Adrenal gland (tissue), 12 donors: ENCODE measurements around the gene FNBP1L. TPM values are rescaled to one million over a fixed set of nuclear protein-coding genes. Genes with fewer than 3 reads are reported as not detected.
A peak's percentile ranks its signal among the peaks of the same experiment; 100 is the strongest.

Experiments
- DNase-seq, 7 donors: peaks; one replicate each; pipeline ENCODE4 v3.0.0-alpha.2; 2019 to 2020
- H3K27ac ChIP-seq, 5 donors: fragments of 200-600 bp; sonication (generic) in 4 of 5; 1 replicate in 3 of 5; 2 replicates in 2 of 5; pipeline versions ENCODE4 v1.5.1 to v1.8.0; 2016 to 2020; ENCODE audit warnings: mild to moderate bottlenecking in 1 of 5
- H3K27me3 ChIP-seq: fragments of 200-600 bp; 2 replicates; pipeline ENCODE4 v1.8.0; 2021
- H3K36me3 ChIP-seq, 2 donors: fragments of 200-600 bp; replicated peaks in 1 of 2; 1 replicate in 1 of 2; 2 replicates in 1 of 2; pipeline versions ENCODE4 v1.5.1 to v1.8.0; 2018 to 2022
- H3K4me1 ChIP-seq, 2 donors: fragments of 200-600 bp; replicated peaks in 1 of 2; 1 replicate in 1 of 2; 2 replicates in 1 of 2; pipeline versions ENCODE4 v1.5.1 to v1.8.0; 2018 to 2021
- H3K4me3 ChIP-seq, 4 donors: fragments of 200-600 bp; sonication (generic) in 3 of 4; one replicate each; pipeline ENCODE4 v1.5.1; 2016 to 2018
- H3K9me3 ChIP-seq, 3 donors: fragments of 200-600 bp; sonication (generic) in 1 of 3; replicated peaks in 1 of 3; 1 replicate in 2 of 3; 2 replicates in 1 of 3; pipeline versions ENCODE4 v1.5.1 to v1.8.0; 2016 to 2021
- POLR2A ChIP-seq, 2 donors: fragments of 450-650 bp; IDR thresholded peaks; one replicate each; pipeline ENCODE4 v1.6.1; 2017; ENCODE audit warnings: antibody characterized with exemption in 2 of 2, mild to moderate bottlenecking in 2 of 2, moderate library complexity in 1 of 2
- WGBS, 4 donors: extraction: QIAGEN DNeasy Blood & Tissue Kit in 2 of 4; methylation state at CpG; one replicate each; pipeline versions ENCODE4 v1.1.5 to v1.1.7; 2013 to 2017; 5-methylcytosine and 5-hydroxymethylcytosine counted together
- intact Hi-C, 2 donors: fragments of 100-400 bp; cut with DNase I; formaldehyde crosslinking; loops; one replicate each; pipeline versions ENCODE4 v1.14.1 to v1.15.0; 2022 to 2023
- polyA plus RNA-seq, 3 donors: library from polyadenylated mRNA; stranded (reverse); fragments of 200-250 nt in 2 of 3; fragments of 350-450 nt in 1 of 3; fragmentation: Illumina TruSeq in 1 of 3; extraction: RNeasy Lipid Tissue Mini Kit (QIAGEN cat#74804) in 1 of 3; gene quantifications; one replicate each; pipeline ENCODE4 v1.2.3, GENCODE V29; 2013 to 2014
- total RNA-seq, 9 donors: library from RNA; depleted of rRNA in 4 of 9; stranded (reverse); fragments of >200 nt in 4 of 9; fragments of 120-200 nt in 1 of 9; fragmentation: NEBNext Ultra II Directional in 1 of 9; extraction: Animal tissue kit (Norgen Biotek cat#: 25700) in 1 of 9; gene quantifications; one replicate each; pipeline versions ENCODE4 v1.1.0 to v1.2.4, GENCODE V29; 2013 to 2023
- TF ChIP-seq, protein P1 (sequence below), 6 experiments: fragments of 450-650 bp in 4 of 6; fragments of 200-600 bp in 2 of 6; sonication (generic) in 1 of 6; IDR thresholded peaks; 1 replicate in 5 of 6; 2 replicates in 1 of 6; pipeline versions ENCODE4 v1.5.1 to v1.8.0; 2016 to 2021; ENCODE audit warnings: antibody characterized with exemption in 6 of 6, mild to moderate bottlenecking in 2 of 6, moderate library complexity in 1 of 6
- donor health status: healthy with polysubstance abuse.
- donor health status: Bipolar disorder and iron deficiency.
- donor health status: DM: yes; HTN: yes; CAD: no.
- donor health status: DM: no; HTN: no; CAD: no.
- donor health status: DM: no; HTN: no; CAD: no.
- donor health status: DM: yes; HTN: yes; CAD: no.

The FNBP1L gene
- total and polyA plus RNA-seq, 12 donors: 6.1 to 21.4 (median 14.3) TPM

DNA sequence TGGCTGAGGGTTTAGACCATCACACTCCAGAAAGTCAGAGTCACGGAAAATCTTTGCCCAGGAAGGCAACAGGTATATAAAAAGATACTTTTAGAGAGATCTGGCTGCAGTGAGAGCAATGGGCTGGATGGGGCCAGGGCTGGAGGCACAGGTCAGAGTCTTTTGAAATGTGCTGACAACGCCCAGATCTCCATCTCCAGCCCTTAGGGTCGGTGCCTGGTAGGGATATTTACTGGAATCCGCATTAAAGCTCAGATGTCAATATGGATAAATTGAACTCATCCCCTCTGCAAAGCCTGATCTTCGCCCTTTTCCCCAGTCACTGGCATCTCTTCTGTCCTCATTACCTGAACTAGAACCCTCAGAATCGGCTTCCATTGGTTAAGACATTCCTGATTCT lies 151.6 kb downstream of the FNBP1L start:
- Histone ChIP-seq H3K27me3 (no peaks in the 10 kb centered on the region), H3K4me1 (peaks cover 10 to 42% of the 10 kb centered on the region in 2 donors), H3K36me3 (no peaks in the 10 kb centered on the region), H3K4me3 (no peak overlapping the region), H3K27ac (no peak overlapping the region), H3K9me3 (no peaks in the 10 kb centered on the region)
- DNase-seq: no peak
- intact Hi-C loops: no loop called here
- WGBS, 4 donors: 96 to 99% (median 97%) methylated on average over 5 to 6 of the region's 6 CpGs
- no peak for TF ChIP-seq POLR2A (IDR thresholded peaks at IDR 0.05)
- TF ChIP-seq, protein P1, sequence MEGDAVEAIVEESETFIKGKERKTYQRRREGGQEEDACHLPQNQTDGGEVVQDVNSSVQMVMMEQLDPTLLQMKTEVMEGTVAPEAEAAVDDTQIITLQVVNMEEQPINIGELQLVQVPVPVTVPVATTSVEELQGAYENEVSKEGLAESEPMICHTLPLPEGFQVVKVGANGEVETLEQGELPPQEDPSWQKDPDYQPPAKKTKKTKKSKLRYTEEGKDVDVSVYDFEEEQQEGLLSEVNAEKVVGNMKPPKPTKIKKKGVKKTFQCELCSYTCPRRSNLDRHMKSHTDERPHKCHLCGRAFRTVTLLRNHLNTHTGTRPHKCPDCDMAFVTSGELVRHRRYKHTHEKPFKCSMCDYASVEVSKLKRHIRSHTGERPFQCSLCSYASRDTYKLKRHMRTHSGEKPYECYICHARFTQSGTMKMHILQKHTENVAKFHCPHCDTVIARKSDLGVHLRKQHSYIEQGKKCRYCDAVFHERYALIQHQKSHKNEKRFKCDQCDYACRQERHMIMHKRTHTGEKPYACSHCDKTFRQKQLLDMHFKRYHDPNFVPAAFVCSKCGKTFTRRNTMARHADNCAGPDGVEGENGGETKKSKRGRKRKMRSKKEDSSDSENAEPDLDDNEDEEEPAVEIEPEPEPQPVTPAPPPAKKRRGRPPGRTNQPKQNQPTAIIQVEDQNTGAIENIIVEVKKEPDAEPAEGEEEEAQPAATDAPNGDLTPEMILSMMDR (IDR thresholded peaks at IDR 0.05): no peak

DNA sequence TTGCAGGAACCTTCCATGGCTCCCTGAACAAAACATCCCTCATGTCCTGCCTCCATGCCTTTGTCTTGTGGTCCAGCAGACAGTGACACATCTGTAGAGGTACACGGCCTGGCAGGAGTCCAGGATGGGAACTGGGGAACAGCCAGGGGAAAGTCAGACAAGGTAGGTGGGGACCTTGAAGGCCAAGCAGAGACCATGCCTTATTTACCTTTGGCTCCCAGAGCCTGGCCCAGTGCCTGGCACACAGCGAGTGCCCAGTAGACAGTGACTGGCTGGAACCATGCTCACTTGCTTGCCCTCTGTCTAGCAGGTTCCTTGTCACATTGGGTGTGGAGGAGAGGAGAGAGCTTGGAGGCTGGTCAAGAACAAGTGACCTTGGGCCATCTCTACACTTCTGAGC lies 152.7 kb downstream of the FNBP1L start:
- Histone ChIP-seq H3K4me1 (peaks cover 10 to 45% of the 10 kb centered on the region in 2 donors), H3K9me3 (no peaks in the 10 kb centered on the region), H3K27me3 (no peaks in the 10 kb centered on the region), H3K4me3 (no peak overlapping the region), H3K27ac (no peak overlapping the region), H3K36me3 (no peaks in the 10 kb centered on the region)
- no peak for TF ChIP-seq POLR2A (IDR thresholded peaks at IDR 0.05)
- TF ChIP-seq, protein P1 (IDR thresholded peaks at IDR 0.05): no peak
- 80 to 90% (median 85%) methylated on average over 1 to 2 of the region's 2 CpGs for WGBS, 4 donors
- no peak for DNase-seq
- intact Hi-C loops: no loop called here

- TF ChIP-seq POLR2A (IDR thresholded peaks at IDR 0.05): no peak
- TF ChIP-seq, protein P1 (IDR thresholded peaks at IDR 0.05): no peak
- 74 to 100% (median 93%) methylated on average over 1 of the region's 1 CpG for WGBS, 4 donors
- intact Hi-C loops: no loop called here
- Histone ChIP-seq H3K4me1 (peaks cover 10 to 50% of the 10 kb centered on the region in 2 donors), H3K4me3 (no peak overlapping the region), H3K9me3 (no peaks in the 10 kb centered on the region), H3K27me3 (no peaks in the 10 kb centered on the region), H3K27ac (no peak overlapping the region), H3K36me3 (no peaks in the 10 kb centered on the region)
- no peak for DNase-seq
Observed at GRCh38 chr1:93601686-93602085, 153.8 kb downstream of the FNBP1L start.

GRCh38 chr1:93602101-93602500 lies 154.2 kb downstream of the FNBP1L start:
- no peaks in the 10 kb centered on the region for H3K9me3 ChIP-seq
- peak in 1 of 7 donors; percentile 17 for DNase-seq
- H3K4me1 ChIP-seq: peaks cover 10 to 50% of the 10 kb centered on the region in 2 donors
- TF ChIP-seq, protein P1 (IDR thresholded peaks at IDR 0.05): no peak
- TF ChIP-seq POLR2A (IDR thresholded peaks at IDR 0.05): no peak
- no peak overlapping the region for H3K27ac ChIP-seq
- H3K36me3 ChIP-seq: no peaks in the 10 kb centered on the region
- WGBS, 4 donors: 94 to 100% (median 96%) methylated on average over 3 to 4 of the region's 4 CpGs
- H3K27me3 ChIP-seq: no peaks in the 10 kb centered on the region
- H3K4me3 ChIP-seq: no peak overlapping the region
- intact Hi-C loops: no loop called here
